G401.6 (cell line): ENCODE measurements around the gene GRAMD2B.
"Not testable (repeated sequence)": the region's sequence is repeated elsewhere in the genome, so short reads cannot be mapped to it uniquely, and the experiment has no call there.

Experiments used
- FAIRE-seq: peaks from 2 replicates; lab custom pipeline; 2012; peaks lifted over from hg19 to GRCh38; lab: Jason Lieb, UNC

GRAMD2B gene

GRCh38 chr5:126514131-126514557 is 90.9 kb downstream of the GRAMD2B start:
- no peak for FAIRE-seq

GRCh38 chr5:126514558-126515141 is 91.4 kb downstream of the GRAMD2B start:
- FAIRE-seq: no peak

GRCh38 chr5:126515337-126515736 is 92.1 kb downstream of the GRAMD2B start:
- FAIRE-seq: no peak

GRCh38 chr5:126516133-126516532 is 92.9 kb downstream of the GRAMD2B start:
- FAIRE-seq: no peak

- no peak for FAIRE-seq
Observed at GRCh38 chr5:126516852-126517251, 93.6 kb downstream of the GRAMD2B start.

- FAIRE-seq: not testable (repeated sequence)
Observed at GRCh38 chr5:126519223-126519622, 96.0 kb downstream of the GRAMD2B start.

GRCh38 chr5:126519637-126520592 is 96.7 kb downstream of the GRAMD2B start:
- FAIRE-seq: no peak

- no peak for FAIRE-seq
Observed at GRCh38 chr5:126520593-126520953, 97.4 kb downstream of the GRAMD2B start.

GRCh38 chr5:126521130-126521529 is 97.9 kb downstream of the GRAMD2B start:
- FAIRE-seq: no peak

GRCh38 chr5:126523818-126524510 is 100.8 kb downstream of the GRAMD2B start:
- FAIRE-seq: no peak

GRCh38 chr5:126525630-126526245 is 102.5 kb downstream of the GRAMD2B start:
- no peak for FAIRE-seq

- no peak for FAIRE-seq
Observed at GRCh38 chr5:126526493-126526892, 103.3 kb downstream of the GRAMD2B start.

GRCh38 chr5:126527158-126527557 is 103.9 kb downstream of the GRAMD2B start:
- no peak for FAIRE-seq

- FAIRE-seq: no peak
Observed at GRCh38 chr5:126527892-126528291, 104.7 kb downstream of the GRAMD2B start.

GRCh38 chr5:126531543-126532120 is 108.4 kb downstream of the GRAMD2B start:
- FAIRE-seq: no peak

- FAIRE-seq: no peak
Observed at GRCh38 chr5:126534553-126534952, 111.3 kb downstream of the GRAMD2B start.

- FAIRE-seq: no peak
Observed at GRCh38 chr5:126535856-126536545, 112.8 kb downstream of the GRAMD2B start.

- FAIRE-seq: no peak
Observed at GRCh38 chr5:126536874-126537273, 113.7 kb downstream of the GRAMD2B start.

GRCh38 chr5:126538579-126538978 is 115.4 kb downstream of the GRAMD2B start:
- no peak for FAIRE-seq

- no peak for FAIRE-seq
Observed at GRCh38 chr5:126540631-126541030, 117.4 kb downstream of the GRAMD2B start.

GRCh38 chr5:126542441-126542840 is 119.2 kb downstream of the GRAMD2B start:
- FAIRE-seq: no peak

- FAIRE-seq: no peak
Observed at GRCh38 chr5:126543009-126543408, 119.8 kb downstream of the GRAMD2B start.
